SKM-1 treated with dmso at 0.1 percent for 144 hours (cell line): ENCODE results near the gene CNEP1R1.
A peak's percentile ranks its signal among the peaks of the same experiment; 100 is the strongest.
"Not testable (repeated sequence)": the region's sequence is repeated elsewhere in the genome, so short reads cannot be mapped to it uniquely, and the experiment has no call there.

Experiments
- DNase-seq: peaks from one replicate; lab custom pipeline; 2025; ENCODE audit not compliant: unreplicated experiment; lab: John Stamatoyannopoulos, UW

The CNEP1R1 gene

DNA sequence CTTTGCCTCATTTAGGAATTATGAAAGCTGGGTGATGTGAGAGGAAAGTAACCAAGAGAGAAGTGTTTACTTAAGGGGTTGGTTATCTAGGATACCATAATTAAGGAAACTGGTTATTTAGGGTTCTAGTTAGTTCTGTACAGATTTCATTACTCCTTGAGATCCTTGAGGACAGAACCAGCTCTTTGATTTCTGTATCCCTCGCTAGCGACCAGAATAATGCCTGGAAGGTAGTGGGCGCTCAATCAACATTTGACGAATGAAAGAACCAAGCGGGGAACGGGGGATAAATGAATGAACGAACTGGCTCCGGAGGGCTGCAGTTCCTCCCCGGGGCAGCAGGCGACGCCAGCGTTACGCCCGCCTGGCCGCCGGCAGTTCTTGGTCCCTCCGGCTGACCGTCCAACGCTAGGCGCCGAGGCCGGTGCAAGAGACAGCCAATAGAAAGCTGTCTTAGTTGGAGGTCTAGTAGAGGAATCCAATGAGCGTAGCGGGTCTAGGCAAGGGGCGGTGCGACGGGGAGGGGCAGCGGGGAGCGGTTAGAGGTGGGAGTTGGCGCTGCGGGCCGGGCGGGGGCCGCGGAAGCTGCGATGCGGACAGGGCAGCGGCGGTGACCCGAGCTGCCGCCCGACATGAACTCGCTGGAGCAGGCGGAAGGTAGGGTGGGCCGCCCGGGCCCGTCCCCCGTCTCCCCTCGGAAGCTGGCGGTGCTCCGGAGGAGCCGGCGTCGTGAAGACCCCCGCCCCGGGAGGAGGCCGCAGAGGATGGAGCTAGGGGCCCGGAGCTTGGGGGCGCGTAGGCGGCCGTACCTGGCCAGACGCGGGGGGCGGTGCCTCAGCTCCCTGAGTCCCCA lies at the start of gene CNEP1R1:
Gene CNEP1R1, plus strand, starts transcription at position 542 of the 853 bp plus-strand sequence. Its CDS starts 91 bp downstream, at position 633.
- peak; percentile 95 for DNase-seq

DNA sequence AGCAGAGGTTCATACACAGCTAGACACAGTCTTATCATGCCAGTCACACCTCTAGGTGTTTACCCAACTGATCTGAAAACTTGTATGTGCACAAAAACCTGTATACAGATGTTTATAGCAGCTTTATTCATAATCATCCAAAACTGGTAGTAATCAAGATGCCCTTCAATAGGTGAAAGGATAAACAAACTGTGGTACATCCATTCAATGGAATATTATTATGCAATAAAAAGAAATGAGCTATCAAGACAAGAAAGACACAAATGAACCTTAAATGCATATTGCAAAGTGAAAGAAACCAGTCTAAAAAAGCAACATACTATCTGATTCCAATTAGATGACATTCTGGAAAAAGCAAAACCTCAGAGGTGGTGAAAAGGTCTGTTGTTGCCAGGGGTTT lies 47.6 kb upstream of the CNEP1R1 start:
- DNase-seq, result no peak

- DNase-seq, result no peak
Observed at GRCh38 chr16:49978569-49979326, 46.3 kb upstream of the CNEP1R1 start.

- DNase-seq, result no peak
Observed at GRCh38 chr16:49980166-49980565, 44.9 kb upstream of the CNEP1R1 start.

DNA sequence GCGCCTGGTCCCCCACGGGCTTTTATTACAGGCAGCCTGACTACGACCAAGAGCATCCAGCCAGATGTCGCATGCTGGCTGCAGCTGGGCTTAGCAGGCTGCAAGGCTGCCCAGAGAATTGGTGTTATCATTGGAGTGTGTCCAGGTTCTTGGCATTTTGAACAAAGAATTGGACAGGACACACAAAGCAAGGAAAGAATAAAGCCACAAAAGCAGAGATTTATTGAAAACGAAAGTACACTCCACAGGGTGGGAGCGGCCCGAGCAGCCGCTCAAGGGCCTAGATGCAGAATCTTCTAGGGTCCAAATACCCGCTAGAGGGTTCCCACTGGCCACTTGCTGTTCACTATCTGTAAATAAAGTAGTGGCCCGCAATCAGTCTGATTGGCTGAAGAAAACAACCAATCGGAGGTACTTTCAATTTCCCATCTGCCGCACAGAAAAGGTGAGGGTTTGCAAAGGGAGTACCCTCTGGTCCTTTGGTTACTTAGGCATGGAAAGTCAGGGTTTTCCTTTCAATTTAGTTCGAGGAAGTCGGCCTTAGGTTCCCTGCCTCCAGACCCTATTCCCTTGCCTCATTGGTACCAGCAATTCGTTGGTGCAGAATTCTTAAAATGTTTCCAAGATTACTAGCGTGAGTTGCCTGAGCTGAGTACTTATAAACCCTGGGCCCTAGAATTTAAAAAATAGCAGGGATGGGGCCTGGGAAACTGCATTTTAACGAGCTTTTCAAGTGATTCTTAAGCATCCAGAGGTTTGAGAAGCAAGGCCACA lies 38.5 kb upstream of the CNEP1R1 start:
- no peak for DNase-seq

DNA sequence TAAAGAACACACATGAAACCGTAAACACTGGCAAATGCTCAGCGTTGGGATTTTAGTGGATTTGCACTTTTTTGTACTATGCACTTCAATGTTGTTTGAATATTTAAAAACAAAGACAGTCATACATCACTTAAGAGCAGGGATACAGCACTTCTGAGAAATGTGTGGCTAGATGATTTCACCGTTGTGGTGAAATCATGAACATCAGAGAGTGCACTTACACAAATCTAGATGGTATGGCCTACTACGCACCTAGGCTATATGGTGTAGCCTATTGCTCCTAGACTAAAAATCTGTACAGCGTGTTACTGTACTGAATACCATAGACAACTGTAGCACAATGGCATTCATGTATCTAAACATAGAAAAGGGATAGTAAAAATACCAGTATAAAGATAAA lies 37.6 kb upstream of the CNEP1R1 start:
- no peak for DNase-seq

DNA sequence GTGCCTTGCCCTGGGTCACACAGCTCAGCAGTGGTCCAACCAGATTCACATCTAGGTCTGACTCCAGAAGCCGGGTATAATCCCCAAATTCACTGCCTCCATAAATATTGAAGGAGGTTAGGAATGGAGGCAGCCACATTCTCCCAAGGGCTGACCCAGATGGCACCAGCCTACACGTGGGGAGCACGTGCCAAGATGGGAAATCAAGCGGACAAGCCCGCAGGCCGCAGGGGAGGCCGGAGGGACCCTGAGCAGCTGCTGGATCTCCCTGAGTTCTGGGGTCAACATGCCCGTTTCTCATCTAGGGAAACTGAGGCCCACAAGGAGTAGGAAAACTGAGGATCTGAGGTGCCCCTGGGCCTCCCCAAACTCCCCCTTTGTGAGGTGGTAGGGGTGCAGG lies 32.2 kb upstream of the CNEP1R1 start:
- no peak for DNase-seq

DNA sequence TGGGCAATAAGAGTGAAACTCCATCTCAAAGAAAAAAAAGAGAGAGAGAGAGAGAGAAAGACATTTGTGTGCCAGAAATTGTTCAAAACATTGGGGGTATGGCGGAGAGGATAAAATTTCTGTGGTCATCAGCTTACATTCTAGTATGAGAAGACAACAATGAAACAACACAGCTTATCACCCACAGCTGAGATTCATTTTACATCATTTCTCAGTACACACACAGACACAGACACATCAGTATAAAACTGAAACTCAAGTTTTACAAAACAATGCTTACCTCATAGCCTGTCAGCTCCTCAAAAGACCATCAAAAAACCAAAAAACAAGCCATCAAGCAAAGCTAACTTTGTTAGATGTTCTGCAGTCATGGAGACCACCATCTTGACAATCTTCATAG lies 31.4 kb upstream of the CNEP1R1 start:
- no peak for DNase-seq

- no peak for DNase-seq
Observed at GRCh38 chr16:49994006-49994405, 31.0 kb upstream of the CNEP1R1 start.

DNA sequence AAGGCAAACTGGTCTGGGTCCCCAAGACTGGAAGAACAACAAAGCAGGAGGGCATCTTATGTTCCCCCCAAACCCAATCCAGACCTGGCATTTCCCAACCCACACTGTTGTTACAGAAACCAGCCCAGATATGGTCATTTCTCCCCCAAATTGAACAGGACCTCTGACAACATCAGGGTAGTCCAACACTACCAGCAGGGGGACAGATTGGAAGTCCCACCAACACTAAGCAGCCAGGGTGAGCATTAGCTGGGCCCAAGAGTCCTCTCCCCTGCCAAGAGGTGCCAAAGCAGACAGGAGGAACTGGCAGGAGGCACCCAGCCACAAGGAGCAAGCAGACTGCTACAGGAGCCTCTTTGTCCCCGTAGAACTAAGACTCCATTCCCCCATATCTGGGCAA lies 29.3 kb upstream of the CNEP1R1 start:
- no peak for DNase-seq

DNA sequence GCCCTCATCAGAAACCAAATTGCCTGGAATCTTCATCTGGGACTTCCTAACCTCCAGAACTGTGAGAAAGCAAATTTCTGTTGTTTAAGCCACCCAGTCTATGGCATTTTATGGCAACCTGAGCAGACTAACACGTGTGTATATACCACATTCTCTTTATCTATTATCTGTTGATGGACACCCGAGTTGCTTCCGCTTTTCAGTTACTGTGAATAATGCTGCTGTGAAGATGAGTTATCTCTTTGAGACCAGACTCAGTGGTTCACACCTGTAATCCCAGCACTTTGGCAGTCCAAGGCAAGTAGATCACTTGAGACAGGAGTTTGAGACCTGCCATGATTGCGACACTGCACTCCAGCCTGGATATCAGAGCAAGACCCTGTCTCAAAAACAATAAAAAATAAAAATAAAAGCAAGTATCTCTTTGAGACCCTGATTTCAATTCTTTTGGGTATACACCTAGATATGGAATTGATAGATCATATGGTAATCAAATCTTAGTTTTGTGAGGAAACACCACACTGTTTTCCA lies 27.2 kb upstream of the CNEP1R1 start:
- DNase-seq, result no peak

- no peak for DNase-seq
Observed at GRCh38 chr16:49998991-49999390, 26.0 kb upstream of the CNEP1R1 start.

GRCh38 chr16:50001144-50001543 lies 23.9 kb upstream of the CNEP1R1 start:
- DNase-seq, result no peak

DNA sequence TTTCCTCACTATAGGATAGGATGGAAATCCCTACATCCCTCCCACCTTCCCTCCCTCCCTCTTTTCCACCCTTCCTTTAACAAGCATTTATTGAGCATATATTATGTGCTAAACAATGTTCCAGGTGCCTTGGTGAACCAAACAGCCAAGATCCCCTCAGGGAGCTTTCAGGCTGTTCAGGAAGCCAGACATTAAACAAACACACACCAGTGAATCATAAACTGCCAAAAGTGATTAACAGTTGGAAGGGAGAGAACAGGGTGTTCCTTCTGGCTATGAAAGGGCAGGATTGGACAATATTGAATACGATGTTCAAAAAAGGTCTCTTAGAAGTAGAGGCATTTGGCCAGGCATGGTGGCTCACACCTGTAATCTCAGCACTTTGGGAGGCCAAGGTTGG lies 22.8 kb upstream of the CNEP1R1 start:
- DNase-seq, result no peak

GRCh38 chr16:50004239-50004638 lies 20.8 kb upstream of the CNEP1R1 start:
- no peak for DNase-seq

DNA sequence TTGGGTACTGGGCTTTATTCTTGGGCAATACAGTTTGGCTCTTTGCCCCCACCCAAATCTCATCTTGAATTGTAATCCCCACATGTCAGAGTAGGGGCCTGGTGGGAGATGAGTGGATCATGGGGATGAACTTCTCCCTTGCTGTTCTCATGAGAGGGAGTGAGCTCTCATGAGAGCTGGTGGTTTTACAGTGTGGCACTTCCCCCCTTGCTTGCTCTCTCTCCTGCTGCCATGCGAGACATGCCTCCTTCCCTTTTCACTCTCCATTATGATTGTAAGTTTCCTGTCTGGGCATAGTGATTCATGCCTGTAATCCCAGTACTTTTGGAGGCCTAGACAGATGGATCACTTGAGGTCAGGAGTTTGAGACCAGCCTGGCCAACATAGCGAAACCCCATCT lies 18.1 kb upstream of the CNEP1R1 start:
- peak; percentile 12 for DNase-seq

GRCh38 chr16:50007744-50008143 lies 17.3 kb upstream of the CNEP1R1 start:
- no peak for DNase-seq

- no peak for DNase-seq
Observed at GRCh38 chr16:50010212-50010611, 14.8 kb upstream of the CNEP1R1 start.

GRCh38 chr16:50011707-50012106 lies 13.3 kb upstream of the CNEP1R1 start:
- peak; percentile 82 for DNase-seq

GRCh38 chr16:50012182-50012581 lies 12.8 kb upstream of the CNEP1R1 start:
- DNase-seq, result no peak

DNA sequence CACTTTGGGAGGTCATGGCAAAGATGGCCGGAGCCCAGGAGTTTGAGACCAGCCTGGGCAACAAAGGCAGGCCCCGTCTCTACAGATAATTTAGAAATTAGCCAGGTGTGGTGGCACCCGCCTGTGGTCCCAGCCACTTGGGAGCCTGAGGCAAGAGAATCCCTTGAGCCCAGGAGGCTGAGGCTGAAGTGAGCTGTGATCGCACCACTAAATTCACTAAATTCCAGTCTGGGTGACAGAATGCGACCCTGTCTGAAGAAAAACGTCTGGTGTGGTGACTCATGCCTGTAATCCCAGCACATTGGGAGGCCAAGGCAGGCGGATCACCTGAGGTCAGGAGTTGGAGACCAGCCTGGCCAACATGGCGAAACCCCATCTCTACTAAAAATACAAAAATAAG lies 10.8 kb upstream of the CNEP1R1 start:
- not testable (repeated sequence) for DNase-seq
